MG63 (cell line): ENCODE measurements around the gene GNRHR. TPM values are rescaled to one million over a fixed set of nuclear protein-coding genes. Genes with fewer than 3 reads are reported as not detected.
A peak's percentile ranks its signal among the peaks of the same experiment; 100 is the strongest.
"Not testable (repeated sequence)": the region's sequence is repeated elsewhere in the genome, so short reads cannot be mapped to it uniquely, and the experiment has no call there.

ENCODE experiments used
- DNase-seq: peaks from one replicate; pipeline ENCODE4 v3.0.0-alpha.2; 2020
- H3K27me3 ChIP-seq: fragments of 250-450 bp; sonication (Bioruptor Pico); 2 replicates; pipeline ENCODE4 v1.5.1; 2020; ENCODE audit warnings: mild to moderate bottlenecking, moderate library complexity
- H3K36me3 ChIP-seq: fragments of 250-450 bp; sonication (Bioruptor Pico); 2 replicates; pipeline ENCODE4 v1.5.1; 2020; ENCODE audit warnings: mild to moderate bottlenecking, moderate library complexity
- H3K4me3 ChIP-seq: fragments of 250-450 bp; sonication (Bioruptor Pico); 2 replicates; pipeline ENCODE4 v1.5.1; 2020; ENCODE audit warnings: mild to moderate bottlenecking, moderate library complexity
- H3K9me3 ChIP-seq: fragments of 250-450 bp; sonication (Bioruptor Pico); 2 replicates; pipeline ENCODE4 v1.5.1; 2020; ENCODE audit warnings: mild to moderate bottlenecking, moderate library complexity
- total RNA-seq: library from RNA; depleted of rRNA; stranded (reverse); fragments of >200 nt; shearing (Covaris generic); gene quantifications from 2 replicates; pipeline ENCODE4 v1.2.3, GENCODE V29; 2014; ENCODE audit warnings: low replicate concordance; rRNA removed

The GNRHR gene
- not detected in 2 replicates for total RNA-seq

GRCh38 chr4:67754288-67754687, at the start of gene GNRHR:
TSS of gene GNRHR (minus strand) at chr4:67754388. CDS start at chr4:67754335, 53 bp downstream.
- no peaks in the 10 kb centered on the region for H3K9me3 ChIP-seq
- no peaks in the 10 kb centered on the region for H3K27me3 ChIP-seq
- DNase-seq: no peak
- no peak within 1 kb of the TSS for H3K4me3 ChIP-seq
- no peaks in the 10 kb centered on the region for H3K36me3 ChIP-seq

- DNase-seq: no peak
- H3K4me3 ChIP-seq: no peak overlapping the region
- H3K9me3 ChIP-seq: no peaks in the 10 kb centered on the region
- H3K36me3 ChIP-seq: no peaks in the 10 kb centered on the region
- no peaks in the 10 kb centered on the region for H3K27me3 ChIP-seq
Observed at GRCh38 chr4:67796810-67797209, 42.6 kb upstream of the GNRHR start.

DNA sequence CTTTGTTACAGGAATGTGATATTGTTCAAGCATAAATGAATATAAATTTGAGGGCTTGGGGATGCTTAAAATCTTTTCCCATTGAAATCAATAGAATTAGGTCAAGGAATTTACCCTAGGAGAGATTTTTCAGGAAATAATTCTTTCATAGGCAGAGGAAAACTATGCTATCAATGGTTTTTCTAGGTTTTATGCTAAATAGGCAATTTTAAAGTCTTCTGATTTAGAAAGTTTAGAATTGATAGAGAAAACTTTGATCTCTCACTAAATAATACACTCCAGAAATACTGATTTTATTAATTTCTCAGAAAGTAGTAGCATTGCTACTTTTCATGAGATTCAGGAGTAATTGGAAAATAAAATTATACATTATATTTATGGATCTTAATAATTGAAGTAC, 36.5 kb upstream of the GNRHR start:
- Histone ChIP-seq H3K36me3 (no peaks in the 10 kb centered on the region), H3K9me3 (no peaks in the 10 kb centered on the region), H3K27me3 (no peaks in the 10 kb centered on the region), H3K4me3 (no peak overlapping the region)
- no peak for DNase-seq

DNA sequence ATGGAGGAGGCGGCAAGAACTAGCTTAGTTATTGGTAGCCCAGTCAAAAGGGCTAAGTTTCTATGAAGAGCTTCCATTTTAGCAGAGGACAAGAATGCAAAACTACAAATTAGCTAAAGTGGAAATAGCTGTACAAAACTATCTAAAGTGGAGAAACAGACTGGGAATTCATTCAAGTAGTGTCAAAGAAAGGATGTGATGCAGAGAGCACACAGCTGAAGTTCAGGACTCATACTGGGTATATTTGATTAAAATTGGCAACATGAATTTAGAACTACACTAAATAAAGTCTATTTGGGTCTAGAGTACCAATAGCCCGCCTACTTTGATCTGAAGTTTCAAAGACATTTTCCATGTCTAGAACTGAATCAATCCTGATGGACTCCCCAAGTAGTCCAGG, 33.1 kb upstream of the GNRHR start:
- Histone ChIP-seq H3K36me3 (no peaks in the 10 kb centered on the region), H3K9me3 (no peaks in the 10 kb centered on the region), H3K27me3 (no peaks in the 10 kb centered on the region), H3K4me3 (no peak overlapping the region)
- no peak for DNase-seq

DNA sequence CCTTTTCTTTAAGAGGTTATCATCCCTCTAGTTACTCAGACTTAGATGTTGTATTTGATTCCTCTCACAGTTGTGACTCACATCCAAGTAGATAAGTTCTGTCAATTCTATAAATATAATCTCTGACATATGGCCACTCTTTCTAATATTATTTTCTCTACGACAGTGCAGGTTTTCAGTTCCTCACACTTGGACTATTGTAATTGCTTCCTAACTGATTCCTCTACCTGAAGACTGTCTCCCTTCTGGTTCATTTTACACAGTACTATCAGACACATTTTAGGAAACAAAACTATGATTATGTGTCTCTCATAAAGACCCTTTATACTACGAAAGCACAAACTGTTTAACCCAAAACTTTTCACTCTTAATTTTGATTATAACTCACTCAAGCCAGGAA, 31.3 kb upstream of the GNRHR start:
- DNase-seq: no peak
- H3K4me3 ChIP-seq: no peak overlapping the region
- no peaks in the 10 kb centered on the region for H3K36me3 ChIP-seq
- no peaks in the 10 kb centered on the region for H3K27me3 ChIP-seq
- H3K9me3 ChIP-seq: no peaks in the 10 kb centered on the region

GRCh38 chr4:67779631-67780030, 25.4 kb upstream of the GNRHR start:
- Histone ChIP-seq H3K9me3 (no peaks in the 10 kb centered on the region), H3K27me3 (no peaks in the 10 kb centered on the region), H3K36me3 (no peaks in the 10 kb centered on the region), H3K4me3 (no peak overlapping the region)
- DNase-seq: no peak

- Histone ChIP-seq H3K9me3 (no peaks in the 10 kb centered on the region), H3K27me3 (no peaks in the 10 kb centered on the region), H3K36me3 (no peaks in the 10 kb centered on the region), H3K4me3 (no peak overlapping the region)
- no peak for DNase-seq
Observed at GRCh38 chr4:67776746-67777145, 22.6 kb upstream of the GNRHR start.

GRCh38 chr4:67770422-67770821, 16.2 kb upstream of the GNRHR start:
- Histone ChIP-seq H3K4me3 (no peak overlapping the region), H3K9me3 (no peaks in the 10 kb centered on the region), H3K36me3 (no peaks in the 10 kb centered on the region), H3K27me3 (no peaks in the 10 kb centered on the region)
- DNase-seq: peak; percentile 1

GRCh38 chr4:67765928-67766327, 11.7 kb upstream of the GNRHR start:
- no peak for DNase-seq
- Histone ChIP-seq H3K36me3 (no peaks in the 10 kb centered on the region), H3K27me3 (no peaks in the 10 kb centered on the region), H3K4me3 (no peak overlapping the region), H3K9me3 (no peaks in the 10 kb centered on the region)

- no peak overlapping the region for H3K4me3 ChIP-seq
- no peak for DNase-seq
- no peaks in the 10 kb centered on the region for H3K36me3 ChIP-seq
- H3K27me3 ChIP-seq: no peaks in the 10 kb centered on the region
- no peaks in the 10 kb centered on the region for H3K9me3 ChIP-seq
Observed at GRCh38 chr4:67765401-67765800, 11.2 kb upstream of the GNRHR start.

GRCh38 chr4:67764183-67764582, 10.0 kb upstream of the GNRHR start:
- Histone ChIP-seq H3K9me3 (no peaks in the 10 kb centered on the region), H3K36me3 (no peaks in the 10 kb centered on the region), H3K27me3 (no peaks in the 10 kb centered on the region), H3K4me3 (no peak overlapping the region)
- no peak for DNase-seq

DNA sequence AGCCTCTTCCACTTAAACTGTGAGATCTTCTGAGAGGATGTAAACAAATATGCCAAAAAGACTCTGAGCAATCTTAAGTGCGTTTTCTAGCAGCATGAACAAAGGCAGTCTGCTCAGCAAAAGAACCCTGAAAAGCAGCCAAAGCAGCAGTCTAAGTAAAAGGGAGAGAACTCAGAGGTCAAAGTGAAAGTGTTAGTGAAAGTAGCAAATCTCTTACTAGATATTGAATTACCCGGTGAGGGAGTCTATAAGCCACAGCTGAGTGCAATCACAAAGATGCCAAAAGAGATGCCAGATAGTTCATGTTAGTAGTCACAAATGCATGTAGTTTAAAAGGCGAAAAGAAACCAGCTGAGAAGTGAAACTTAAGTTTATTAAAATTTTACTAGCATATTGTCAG, 7.9 kb upstream of the GNRHR start:
- Histone ChIP-seq H3K36me3 (no peaks in the 10 kb centered on the region), H3K27me3 (no peaks in the 10 kb centered on the region), H3K9me3 (no peaks in the 10 kb centered on the region), H3K4me3 (no peak overlapping the region)
- DNase-seq: peak; percentile 28

- DNase-seq, H3K27me3 ChIP-seq, H3K9me3 ChIP-seq, H3K36me3 ChIP-seq, H3K4me3 ChIP-seq: not testable (repeated sequence)
Observed at GRCh38 chr4:67756991-67757390, 2.8 kb upstream of the GNRHR start.

GRCh38 chr4:67755974-67756373, 1.8 kb upstream of the GNRHR start:
- no peaks in the 10 kb centered on the region for H3K36me3 ChIP-seq
- H3K27me3 ChIP-seq: no peaks in the 10 kb centered on the region
- H3K9me3 ChIP-seq: no peaks in the 10 kb centered on the region
- no peak overlapping the region for H3K4me3 ChIP-seq
- DNase-seq: no peak

- no peak for DNase-seq
- Histone ChIP-seq H3K4me3 (no peak overlapping the region), H3K36me3 (no peaks in the 10 kb centered on the region), H3K27me3 (no peaks in the 10 kb centered on the region), H3K9me3 (no peaks in the 10 kb centered on the region)
Observed at GRCh38 chr4:67751260-67751659, 2.9 kb downstream of the GNRHR start.

DNA sequence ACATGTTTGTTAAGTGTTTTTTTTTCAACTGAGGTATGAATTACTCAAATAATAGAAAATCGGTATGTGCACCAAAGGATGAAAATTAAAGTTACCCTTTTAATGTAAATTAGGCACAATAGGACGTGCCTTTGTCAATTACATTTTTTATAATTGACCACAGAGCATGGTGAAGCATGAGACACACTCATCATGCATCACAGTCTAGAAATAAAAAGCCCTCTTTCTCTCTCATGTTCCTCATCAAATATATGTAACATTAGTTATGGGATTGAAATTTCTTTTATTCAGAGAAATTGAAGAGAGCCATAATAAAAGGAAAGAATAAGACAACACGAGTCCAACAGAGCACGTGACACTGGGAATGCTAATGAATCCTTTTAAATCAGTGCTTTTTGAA, 3.5 kb downstream of the GNRHR start:
- Histone ChIP-seq H3K9me3 (no peaks in the 10 kb centered on the region), H3K36me3 (no peaks in the 10 kb centered on the region), H3K27me3 (no peaks in the 10 kb centered on the region), H3K4me3 (no peak overlapping the region)
- DNase-seq: no peak

DNA sequence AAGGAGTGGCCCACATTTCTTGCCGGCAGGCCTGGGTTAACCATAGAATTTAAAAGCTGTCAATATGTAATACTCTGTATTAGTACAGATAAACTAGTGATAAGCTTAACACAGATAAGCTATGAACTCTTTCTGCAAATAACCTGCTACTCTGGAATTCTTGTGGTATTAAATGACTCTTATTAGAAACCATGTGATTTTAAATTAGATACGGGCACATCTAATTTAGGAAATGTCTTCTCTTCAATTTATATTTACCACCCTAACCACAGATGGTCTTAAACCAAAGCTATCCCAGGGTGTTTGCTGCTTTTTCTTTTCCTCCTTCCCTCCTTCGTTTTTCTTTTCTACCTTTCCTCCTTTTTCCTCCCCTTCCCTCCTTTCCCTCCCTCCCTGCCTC, 4.9 kb downstream of the GNRHR start:
- Histone ChIP-seq H3K27me3 (no peaks in the 10 kb centered on the region), H3K36me3 (no peaks in the 10 kb centered on the region), H3K9me3 (no peaks in the 10 kb centered on the region), H3K4me3 (no peak overlapping the region)
- no peak for DNase-seq

- Histone ChIP-seq H3K27me3 (no peaks in the 10 kb centered on the region), H3K36me3 (no peaks in the 10 kb centered on the region), H3K4me3 (no peak overlapping the region), H3K9me3 (no peaks in the 10 kb centered on the region)
- no peak for DNase-seq
Observed at GRCh38 chr4:67746797-67747495, 7.2 kb downstream of the GNRHR start.
